Keratinocyte (primary cell): ENCODE results near the gene LYZL1. TPM values are rescaled to one million over a fixed set of nuclear protein-coding genes. Genes with fewer than 3 reads are reported as not detected.

ENCODE experiments used
- DNase-seq: peaks from one replicate; pipeline ENCODE4 v3.0.0-alpha.2; 2011; ENCODE audit warnings: low read depth, missing footprints, low spot score
- FAIRE-seq: peaks from 2 replicates; lab custom pipeline; 2011; peaks lifted over from hg19 to GRCh38; lab: Jason Lieb, UNC
- H2AFZ ChIP-seq: 2 replicates; pipeline ENCODE4 v1.6.0; 2012; ENCODE audit warnings: low read length, control low read depth, inconsistent platforms; ENCODE audit not compliant: control insufficient read depth
- H3K27ac ChIP-seq: 2 replicates; pipeline ENCODE4 v1.5.1; 2011; ENCODE audit warnings: low read length; ENCODE audit not compliant: control insufficient read depth, insufficient read depth
- H3K27me3 ChIP-seq: 3 replicates; pipeline ENCODE4 v1.6.0; 2011; ENCODE audit warnings: low read length; ENCODE audit not compliant: control insufficient read depth, insufficient read depth; ENCODE audit errors: extremely low read depth
- H3K36me3 ChIP-seq, 2 experiments: 2 replicates in 1 of 2; 3 replicates in 1 of 2; pipeline ENCODE4 v1.5.1; 2011; ENCODE audit warnings: low read length in 2 of 2, mild to moderate bottlenecking in 1 of 2; ENCODE audit not compliant: control insufficient read depth in 2 of 2, insufficient read depth in 2 of 2; ENCODE audit errors: extremely low read depth in 1 of 2
- H3K4me1 ChIP-seq: 3 replicates; pipeline ENCODE4 v1.5.1; 2011; ENCODE audit warnings: low read length; ENCODE audit not compliant: control insufficient read depth, insufficient read depth; ENCODE audit errors: extremely low read depth
- H3K4me2 ChIP-seq: 3 replicates; pipeline ENCODE4 v1.6.0; 2011; ENCODE audit warnings: low read depth, low read length; ENCODE audit not compliant: control insufficient read depth, insufficient read depth; ENCODE audit errors: extremely low read depth
- H3K4me3 ChIP-seq, 3 experiments: fragments of 200-600 bp in 1 of 3; sonication (generic) in 1 of 3; 2 replicates in 2 of 3; 3 replicates in 1 of 3; pipeline ENCODE4 v1.5.1; 2011 to 2016; ENCODE audit warnings: low read length in 3 of 3, mild to moderate bottlenecking in 3 of 3, control low read depth in 2 of 3, inconsistent platforms in 1 of 3, low read depth in 1 of 3, mixed read lengths in 1 of 3, mixed run types in 1 of 3, moderate library complexity in 1 of 3; ENCODE audit not compliant: control insufficient read depth in 2 of 3, insufficient read depth in 2 of 3; ENCODE audit errors: extremely low read depth in 1 of 3
- H3K79me2 ChIP-seq: 2 replicates; pipeline ENCODE4 v1.6.0; 2012; ENCODE audit warnings: low read length; ENCODE audit not compliant: control insufficient read depth, insufficient read depth
- H3K9ac ChIP-seq: 3 replicates; pipeline ENCODE4 v1.6.0; 2011; ENCODE audit warnings: low read length; ENCODE audit not compliant: control insufficient read depth, insufficient read depth; ENCODE audit errors: extremely low read depth
- H3K9me1 ChIP-seq: 3 replicates; pipeline ENCODE4 v1.6.0; 2011; ENCODE audit warnings: low read length; ENCODE audit not compliant: control insufficient read depth, insufficient read depth; ENCODE audit errors: extremely low read depth
- H3K9me3 ChIP-seq: 2 replicates; pipeline ENCODE4 v1.5.1; 2012; ENCODE audit warnings: low read depth, low read length; ENCODE audit not compliant: control insufficient read depth
- H4K20me1 ChIP-seq: 3 replicates; pipeline ENCODE4 v1.6.0; 2011; ENCODE audit warnings: low read length; ENCODE audit not compliant: control insufficient read depth, insufficient read depth; ENCODE audit errors: extremely low read depth
- CTCF ChIP-seq, 3 experiments: IDR thresholded peaks in 1 of 3; conservative IDR thresholded peaks in 1 of 3; optimal IDR thresholded peaks in 1 of 3; 2 replicates in 2 of 3; 3 replicates in 1 of 3; pipeline versions ENCODE3 to v1.5.1; 2011; ENCODE audit warnings: low read length in 3 of 3, mild to moderate bottlenecking in 3 of 3, moderate library complexity in 2 of 3, control low read depth in 1 of 3, inconsistent platforms in 1 of 3; ENCODE audit not compliant: insufficient read depth in 2 of 3; ENCODE audit errors: extremely low read depth in 1 of 3
- EZH2 ChIP-seq: IDR thresholded peaks from one replicate; pipeline ENCODE4 v1.6.1; 2012; ENCODE audit warnings: inconsistent platforms, mild to moderate bottlenecking, low read length, moderate library complexity
- dilution Hi-C: fragments of 300-500 bp; cut with MboI; formaldehyde crosslinking; loops from one replicate; pipeline ENCODE4 v1.7.0; 2020; ENCODE audit warnings: low sequenced_read_pairs; ENCODE audit not compliant: extremely low pct_ligation_motif_present
- polyA plus RNA-seq, 5 experiments: library from polyadenylated mRNA; depleted of rRNA in 3 of 5; stranded (reverse) in 3 of 5; stranded (forward) in 1 of 5; unstranded in 1 of 5; fragments of >200 nt; gene quantifications; 1 replicate in 1 of 5; 2 replicates in 3 of 5; 3 replicates in 1 of 5; pipeline versions ENCODE4 v1.2.1 to v1.2.3, GENCODE V29; 2011 to 2012; ENCODE audit warnings: missing spikeins in 2 of 5, low read depth in 1 of 5, low replicate concordance in 1 of 5

The LYZL1 gene
- polyA plus RNA-seq, 1 donor (not counting 4 experiments of a cell fraction or from before 2014, with no cell fraction given) = not detected

GRCh38 chr10:29273478-29273877 lies 15.4 kb upstream of the LYZL1 start:
- DNase-seq (no peak), FAIRE-seq (no peak)
- Histone ChIP-seq H3K27me3 (peaks cover 2% of the 10 kb centered on the region), H3K79me2 (no peaks in the 10 kb centered on the region), H2AFZ (no peak overlapping the region), H4K20me1 (no peaks in the 10 kb centered on the region), H3K36me3 (no peaks in the 10 kb centered on the region), H3K4me3 (no peak overlapping the region), H3K4me1 (no peaks in the 10 kb centered on the region), H3K9me3 (no peaks in the 10 kb centered on the region), H3K27ac (no peak overlapping the region), H3K9me1 (no peaks in the 10 kb centered on the region), H3K9ac (no peak overlapping the region), H3K4me2 (no peak overlapping the region)
- dilution Hi-C loops = no loop called here
- TF ChIP-seq CTCF (optimal IDR thresholded peaks at IDR 0.05 in 1 of 3, IDR thresholded peaks at IDR 0.05 in 1 of 3, conservative IDR thresholded peaks at IDR 0.05 in 1 of 3; ENCODE audit: extremely low read depth in 1 of 3, insufficient read depth in 2 of 3, low read length in 3 of 3) = no peak
- no peak for TF ChIP-seq EZH2

- Histone ChIP-seq H3K4me3 (no peak overlapping the region), H3K9me3 (no peaks in the 10 kb centered on the region), H3K9me1 (no peaks in the 10 kb centered on the region), H3K27ac (no peak overlapping the region), H3K4me2 (no peak overlapping the region), H4K20me1 (no peaks in the 10 kb centered on the region), H3K9ac (no peak overlapping the region), H3K36me3 (no peaks in the 10 kb centered on the region), H3K4me1 (no peaks in the 10 kb centered on the region), H3K27me3 (peaks cover 2% of the 10 kb centered on the region), H2AFZ (no peak overlapping the region), H3K79me2 (no peaks in the 10 kb centered on the region)
- DNase-seq (no peak), FAIRE-seq (no peak)
- TF ChIP-seq EZH2 (no peak), CTCF (optimal IDR thresholded peaks at IDR 0.05 in 1 of 3, IDR thresholded peaks at IDR 0.05 in 1 of 3, conservative IDR thresholded peaks at IDR 0.05 in 1 of 3; ENCODE audit: extremely low read depth in 1 of 3, insufficient read depth in 2 of 3, low read length in 3 of 3) (no peak)
- dilution Hi-C loops = no loop called here
Observed at GRCh38 chr10:29276251-29276850, 12.5 kb upstream of the LYZL1 start.
